BE2C (cell line): ENCODE results near the gene CCDC106.

Experiments
- DNase-seq: peaks from one replicate; pipeline ENCODE4 v3.0.0-alpha.2; 2020
- H3K27me3 ChIP-seq: fragments of 250-450 bp; sonication (Bioruptor Pico); 2 replicates; pipeline ENCODE4 v1.5.1; 2020; ENCODE audit warnings: mild to moderate bottlenecking
- H3K36me3 ChIP-seq: fragments of 250-450 bp; sonication (Bioruptor Pico); 2 replicates; pipeline ENCODE4 v1.5.1; 2020; ENCODE audit warnings: mild to moderate bottlenecking
- H3K4me1 ChIP-seq: fragments of 250-450 bp; sonication (Bioruptor Pico); 2 replicates; pipeline ENCODE4 v1.5.1; 2020
- H3K4me3 ChIP-seq: 2 replicates; pipeline ENCODE4 v1.5.1; 2011; ENCODE audit warnings: low read depth, low read length
- H3K9me3 ChIP-seq: fragments of 250-450 bp; sonication (Bioruptor Pico); 2 replicates; pipeline ENCODE4 v1.5.1; 2020
- CTCF ChIP-seq: IDR thresholded peaks from 2 replicates; pipeline ENCODE4 v1.5.1; 2012; ENCODE audit warnings: mild to moderate bottlenecking, low read depth, low read length

The CCDC106 gene

DNA sequence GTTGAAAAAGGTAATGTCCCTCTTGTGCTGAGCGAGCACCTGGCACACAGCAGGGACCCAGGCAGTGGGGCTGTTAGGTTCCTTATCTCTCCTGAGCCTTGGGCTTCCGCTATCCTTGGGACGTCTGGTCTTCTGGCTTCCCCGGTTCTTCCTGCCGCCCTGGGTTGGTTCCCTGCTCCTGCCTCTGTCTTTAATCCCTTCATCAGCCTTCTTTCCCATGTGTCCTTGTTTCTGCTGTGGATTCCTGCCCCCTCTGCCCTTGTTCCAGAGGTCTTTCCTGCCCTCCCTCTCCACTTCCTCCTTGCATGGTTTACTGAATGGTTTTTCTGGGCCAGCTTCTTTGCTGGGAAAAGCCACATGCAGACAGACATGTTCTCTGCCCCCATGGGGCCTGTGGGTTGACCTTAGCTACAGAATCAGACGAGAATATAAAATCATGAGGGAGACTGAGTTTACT, 29.6 kb downstream of the CCDC106 start:
- no peak for TF ChIP-seq CTCF
- Histone ChIP-seq H3K9me3 (no peaks in the 10 kb centered on the region), H3K4me3 (peak overlapping the region; percentile 95), H3K4me1 (peaks cover 19% of the 10 kb centered on the region), H3K27me3 (no peaks in the 10 kb centered on the region), H3K36me3 (peaks cover 59% of the 10 kb centered on the region)
- DNase-seq, result peak; percentile 56

DNA sequence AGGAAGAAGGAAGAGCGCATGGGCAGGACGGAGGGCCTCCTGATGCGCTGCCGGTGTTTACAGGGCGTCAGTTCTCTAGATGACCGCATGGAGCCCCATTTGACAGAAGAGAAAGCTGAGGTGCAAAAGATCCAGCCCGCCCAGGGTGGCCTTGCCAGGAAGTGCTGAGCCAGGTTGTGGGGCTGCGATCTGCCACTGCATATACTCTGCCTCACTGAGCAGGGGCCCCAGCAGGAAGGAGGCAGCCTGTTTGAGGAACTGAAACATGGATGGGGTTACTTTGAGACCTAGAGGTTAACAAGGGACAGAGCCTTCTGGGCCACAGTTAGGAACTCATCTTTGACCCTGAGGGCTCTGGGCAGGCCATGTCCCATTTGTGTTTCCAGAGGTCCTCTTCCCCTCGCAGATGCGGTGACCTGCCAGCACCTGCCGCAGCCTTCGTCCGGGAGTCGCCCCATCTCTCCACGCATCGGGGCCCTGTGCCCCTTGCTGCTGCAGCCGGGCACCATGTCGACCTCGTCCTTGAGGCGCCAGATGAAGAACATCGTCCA, 30.2 kb downstream of the CCDC106 start:
- no peak for TF ChIP-seq CTCF
- DNase-seq, result peak; percentile 5
- peaks cover 63% of the 10 kb centered on the region for H3K36me3 ChIP-seq

DNA sequence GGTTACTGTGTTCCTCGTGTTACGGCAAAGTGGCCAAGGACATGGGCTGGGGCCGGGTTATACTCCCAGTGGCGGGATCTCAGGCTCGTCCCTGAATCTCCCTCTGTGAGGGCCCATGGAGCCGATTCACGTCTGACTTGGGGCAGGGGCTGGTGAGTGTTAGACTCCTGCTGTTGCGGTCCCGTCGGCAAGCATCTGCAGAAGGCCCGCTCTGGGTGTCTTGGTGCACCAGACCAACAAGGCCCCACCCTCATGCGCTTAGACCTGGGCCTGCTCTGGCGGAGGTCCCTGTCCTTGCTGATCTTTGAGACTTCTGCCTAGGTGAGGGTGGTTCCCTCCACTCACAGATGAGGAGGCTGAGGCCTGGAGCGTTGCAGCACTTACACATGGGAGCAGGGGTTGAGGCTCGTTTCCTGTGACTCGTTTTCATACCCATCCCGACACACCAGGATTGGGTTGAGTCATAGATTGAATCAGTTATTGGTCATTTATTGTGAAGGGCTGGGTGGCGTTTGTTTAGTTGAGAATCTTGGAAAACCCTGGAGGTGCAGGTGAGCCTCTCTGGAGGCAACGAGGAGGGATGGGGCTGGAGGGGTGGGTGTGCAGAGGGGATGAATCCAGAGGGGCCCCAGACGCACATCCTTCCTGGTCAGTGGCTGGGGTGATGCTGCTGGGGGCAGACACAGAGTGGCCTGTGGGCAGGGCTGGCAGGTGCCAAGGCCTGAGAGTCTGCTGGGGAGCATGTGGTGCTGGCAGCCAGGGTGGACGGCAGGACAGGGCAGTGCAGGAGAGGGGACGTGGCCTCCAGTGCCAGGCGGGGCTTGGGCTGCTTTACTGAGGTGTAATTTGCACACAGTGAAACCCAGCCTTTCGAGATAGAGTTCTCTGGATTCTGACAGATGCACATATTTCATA, 31.6 kb downstream of the CCDC106 start:
- Histone ChIP-seq H3K4me3 (no peak overlapping the region), H3K27me3 (no peaks in the 10 kb centered on the region), H3K4me1 (peaks cover 14% of the 10 kb centered on the region), H3K9me3 (no peaks in the 10 kb centered on the region), H3K36me3 (peaks cover 67% of the 10 kb centered on the region)
- no peak for TF ChIP-seq CTCF
- peak; percentile 5 for DNase-seq

More for the DNA sequence above, 30.2 kb downstream of the CCDC106 start:
- peaks cover 19% of the 10 kb centered on the region for H3K4me1 ChIP-seq
- H3K9me3 ChIP-seq, result no peaks in the 10 kb centered on the region
- H3K27me3 ChIP-seq, result no peaks in the 10 kb centered on the region
- H3K4me3 ChIP-seq, result peak overlapping the region; percentile 95; the same call in 1 of the 2 replicates

- Histone ChIP-seq H3K4me1 (peaks cover 14% of the 10 kb centered on the region), H3K4me3 (no peak overlapping the region), H3K36me3 (peaks cover 74% of the 10 kb centered on the region), H3K27me3 (no peaks in the 10 kb centered on the region), H3K9me3 (no peaks in the 10 kb centered on the region)
- no peak for DNase-seq
- TF ChIP-seq CTCF, result no peak
These were observed 32.5 kb downstream of the CCDC106 start for GRCh38 chr19:55680339-55681130.

DNA sequence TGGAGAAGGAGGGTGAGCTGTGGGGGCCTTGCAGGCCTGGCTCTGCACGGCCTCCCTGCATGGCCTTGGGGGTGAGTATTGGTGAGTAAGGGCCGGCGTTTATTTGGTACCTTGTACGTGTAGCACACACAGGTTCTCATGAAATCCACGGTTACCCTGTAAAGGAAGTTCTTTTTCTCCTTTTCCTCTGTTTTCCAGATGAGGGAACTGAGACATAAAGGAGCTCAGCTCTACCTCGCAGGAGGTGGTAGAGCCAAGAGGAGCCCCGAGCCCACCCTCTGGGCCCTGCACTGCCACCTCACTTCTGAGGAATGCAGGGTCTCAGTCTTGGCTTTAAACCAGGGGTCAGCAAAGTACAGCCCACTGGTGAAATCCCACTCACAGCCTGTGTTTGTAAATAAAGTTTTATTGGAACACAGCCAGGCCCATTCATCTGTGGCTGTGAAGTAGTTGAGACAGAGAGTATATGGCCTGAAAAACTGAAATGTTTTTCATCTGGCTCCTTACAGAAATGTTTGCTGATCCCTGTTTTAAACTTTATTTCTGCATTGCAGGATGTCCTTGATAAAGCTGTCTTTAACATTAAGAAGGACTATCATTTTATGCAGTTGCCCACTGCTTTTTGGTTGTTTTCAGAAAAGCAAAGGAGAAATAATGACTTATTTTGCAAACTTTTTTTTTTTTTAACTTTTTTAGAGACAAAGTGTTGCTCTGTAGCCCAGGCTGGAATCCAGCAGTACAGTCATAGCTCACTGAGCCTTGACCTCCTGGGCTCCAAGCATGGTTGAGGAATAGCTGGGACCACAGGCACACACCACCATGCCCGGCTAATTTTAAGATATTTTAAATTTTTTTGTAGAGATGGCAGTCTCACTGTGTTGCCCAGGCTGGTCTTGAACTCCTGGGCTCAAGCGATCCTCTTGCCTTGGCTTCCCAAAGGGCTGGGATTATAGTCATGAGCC, 33.4 kb downstream of the CCDC106 start:
- Histone ChIP-seq H3K4me1 (peaks cover 14% of the 10 kb centered on the region), H3K36me3 (peaks cover 83% of the 10 kb centered on the region), H3K9me3 (no peaks in the 10 kb centered on the region), H3K27me3 (no peaks in the 10 kb centered on the region), H3K4me3 (no peak overlapping the region)
- no peak for DNase-seq
- no peak for TF ChIP-seq CTCF
